Astrocyte of the cerebellum (primary cell): ENCODE results near the gene SS18L1.

Experiments
- DNase-seq: peaks from one replicate; pipeline ENCODE4 v3.0.0-alpha.2; 2011; ENCODE audit warnings: low read depth
- H3K4me3 ChIP-seq: 2 replicates; pipeline ENCODE4 v1.5.1; 2011; ENCODE audit warnings: mild to moderate bottlenecking, low read depth, low read length, moderate library complexity
- CTCF ChIP-seq: IDR thresholded peaks from 2 replicates; pipeline ENCODE4 v1.5.1; 2012; ENCODE audit warnings: low read length, low read depth, moderate library complexity, mild to moderate bottlenecking; ENCODE audit errors: missing control alignments
- in situ Hi-C: cut with HindIII; loops from 2 replicates; pipeline ENCODE4 v1.10.0; 2017; ENCODE audit warnings: low sequenced_read_pairs

SS18L1 gene

DNA sequence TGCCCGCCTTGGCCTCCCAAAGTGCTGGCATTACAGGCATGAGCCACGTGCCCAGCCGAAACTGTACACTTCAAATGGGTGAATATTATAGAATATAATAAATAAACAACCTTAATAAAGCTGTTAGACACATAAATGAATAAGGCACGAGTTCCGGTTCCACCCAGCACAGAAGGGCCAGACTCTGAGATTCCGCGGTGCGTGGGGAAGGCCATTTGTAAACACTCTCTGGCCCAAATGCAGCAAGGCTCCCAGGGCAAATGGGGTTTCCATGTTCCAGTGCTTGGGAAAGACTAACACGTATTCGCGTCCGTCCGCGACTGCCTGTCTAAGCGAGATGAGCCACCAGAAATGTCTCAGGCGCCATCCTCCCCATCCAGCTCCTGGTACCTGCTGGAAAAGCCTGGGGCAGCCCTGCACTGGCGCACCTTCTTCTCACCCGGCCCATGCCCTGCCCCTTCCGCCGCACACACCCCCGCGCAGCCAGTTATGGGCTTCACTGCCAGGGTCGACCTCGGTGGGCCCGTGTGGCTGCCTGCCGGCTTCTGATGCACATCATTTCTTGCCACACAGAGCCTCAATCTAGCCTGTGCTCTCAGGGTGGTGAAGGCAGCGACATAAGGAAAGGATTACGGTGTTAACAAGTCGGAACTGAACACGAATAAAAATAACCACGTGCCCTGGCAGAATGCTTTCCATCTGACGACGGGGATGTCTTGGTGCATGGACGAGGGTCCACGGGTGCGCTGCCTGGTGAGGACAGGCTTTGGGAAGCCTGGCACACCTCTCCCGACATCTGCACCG is 26.8 kb upstream of the SS18L1 start:
- no peak for TF ChIP-seq CTCF
- in situ Hi-C loops, result no loop called here
- H3K4me3 ChIP-seq, result no peak overlapping the region
- DNase-seq, result no peak

DNA sequence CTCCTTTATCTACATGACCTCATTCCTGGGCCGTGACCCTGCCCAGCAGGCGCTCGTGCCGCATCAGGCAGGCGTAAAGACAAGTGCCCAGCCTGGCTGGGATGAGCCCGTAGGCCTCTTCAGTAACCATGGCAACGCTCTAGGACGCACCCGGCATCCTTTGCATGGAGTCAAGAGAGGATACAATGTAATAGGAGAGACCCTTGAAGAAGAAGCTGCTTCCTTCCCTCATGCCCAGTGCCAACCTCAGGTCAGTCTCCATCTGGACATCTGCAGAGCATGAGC is 26.3 kb upstream of the SS18L1 start:
- in situ Hi-C loops, result no loop called here
- H3K4me3 ChIP-seq, result no peak overlapping the region
- no peak for DNase-seq
- TF ChIP-seq CTCF, result no peak

DNA sequence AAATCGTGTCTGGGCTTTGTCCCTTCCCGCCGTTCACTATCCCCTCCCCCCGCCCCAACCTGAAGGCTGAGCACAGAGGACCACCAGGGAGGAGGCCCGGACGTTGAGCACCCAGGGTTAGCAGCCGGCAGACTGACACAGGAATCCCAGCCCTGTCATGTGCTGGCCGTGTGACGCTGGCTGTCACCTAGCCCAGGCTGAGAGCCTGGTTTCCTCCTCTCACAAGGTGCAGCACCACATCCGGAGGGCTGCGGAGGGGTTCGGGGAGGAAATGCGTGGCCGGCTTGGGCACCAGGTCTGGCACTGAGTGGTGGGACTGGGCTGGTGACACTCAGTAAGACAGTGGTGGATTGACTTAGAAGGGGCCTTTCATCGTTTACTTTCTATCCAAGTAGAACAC is 25.9 kb upstream of the SS18L1 start:
- in situ Hi-C loops, result no loop called here
- DNase-seq, result no peak
- H3K4me3 ChIP-seq, result no peak overlapping the region
- TF ChIP-seq CTCF, result no peak

- H3K4me3 ChIP-seq, result no peak overlapping the region
- DNase-seq, result no peak
- in situ Hi-C loops, result no loop called here
- no peak for TF ChIP-seq CTCF
These were observed 25.2 kb upstream of the SS18L1 start for GRCh38 chr20:62118113-62119043.

DNA sequence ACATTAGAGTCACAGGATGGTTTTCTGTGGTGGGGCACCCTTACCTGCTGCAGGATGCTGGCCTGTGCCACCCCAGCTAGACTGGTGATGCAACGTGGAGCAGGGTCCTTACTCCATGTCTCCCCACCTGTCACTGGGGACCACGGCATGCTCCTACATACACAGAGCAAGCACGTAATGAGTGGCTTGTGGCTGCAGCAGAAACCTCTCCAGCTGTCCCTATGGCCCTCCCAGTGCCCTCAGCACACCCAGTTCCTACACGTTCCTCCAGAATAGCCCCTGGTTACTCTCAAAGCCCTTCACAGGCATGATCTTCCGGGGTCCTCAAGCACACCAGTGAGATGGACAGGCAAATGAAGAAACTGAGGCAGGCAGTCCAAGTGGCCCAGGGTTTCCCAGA is 24.5 kb upstream of the SS18L1 start:
- no peak for TF ChIP-seq CTCF
- no peak for DNase-seq
- in situ Hi-C loops, result no loop called here
- H3K4me3 ChIP-seq, result no peak overlapping the region

DNA sequence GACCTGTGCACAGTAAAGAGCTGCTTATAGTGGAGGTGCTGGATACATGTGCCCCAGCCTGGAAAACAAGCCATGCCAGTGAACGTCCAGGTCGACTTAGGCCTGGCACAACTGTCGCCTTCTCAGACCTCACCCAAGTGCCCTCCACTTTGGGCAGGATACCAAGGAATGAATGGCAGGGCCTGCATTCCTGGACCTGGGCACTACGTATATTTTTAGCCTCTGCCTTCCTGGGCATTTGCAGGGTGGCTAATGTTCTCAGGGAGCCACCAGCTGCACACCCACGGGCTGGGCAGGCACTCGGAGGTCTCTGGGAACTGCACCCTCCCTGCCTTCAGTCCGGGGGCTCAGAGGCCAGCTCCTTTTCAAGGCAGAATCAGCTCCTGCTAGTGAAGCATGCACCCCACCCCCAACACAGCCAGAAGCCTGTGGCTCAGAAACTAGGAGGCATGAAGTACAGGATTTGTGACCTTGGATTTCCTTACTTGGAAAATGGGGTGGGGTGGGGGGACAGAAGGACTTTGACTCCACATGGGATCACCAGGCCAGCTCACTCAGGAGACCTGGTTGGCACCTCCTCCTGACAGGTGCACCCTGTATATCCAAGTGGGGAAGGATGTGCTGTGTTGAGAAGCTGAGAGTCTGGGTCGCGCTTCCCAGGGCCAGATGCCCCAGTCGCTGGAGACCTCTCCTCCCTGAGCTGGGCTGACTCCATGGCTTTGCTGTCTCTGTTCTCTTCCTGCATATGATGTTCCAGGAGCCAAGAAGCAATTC is 23.8 kb upstream of the SS18L1 start:
- TF ChIP-seq CTCF, result no peak
- DNase-seq, result no peak
- in situ Hi-C loops, result no loop called here
- H3K4me3 ChIP-seq, result no peak overlapping the region
